Measurements from ENCODE around the gene SDHB. TPM values are rescaled to one million over a fixed set of nuclear protein-coding genes. Genes with fewer than 3 reads are reported as not detected.

The SDHB gene
- total RNA-seq, 2 experiments from 2014 or later: 105 to 106 TPM

- no peak for DNase-seq (ENCODE audit: low spot score)
- no TSS peak for BruUV-seq (replicated peaks)
- no peak overlapping the region for H3K27ac ChIP-seq (ENCODE audit: low read depth, low read length, poor library complexity, severe bottlenecking)
- CTCF ChIA-PET (ENCODE audit: unreplicated experiment): no interaction called here
- H3K4me2 ChIP-seq (ENCODE audit: low read length): no peak overlapping the region; the same call in 1 of the 2 replicates
- no peaks in the 10 kb centered on the region for H3K9me3 ChIP-seq (ENCODE audit: low read length)
- POLR2A ChIA-PET: interaction anchor here (0.5 kb wide), 1 partner anchor 247 kb away, joined by 5 read pairs; no protein-coding TSS in a partner anchor
- no peak overlapping the region for H2AFZ ChIP-seq (ENCODE audit: low read length)
- H3K9me2 ChIP-seq (ENCODE audit: insufficient read depth, low read length): no peaks in the 10 kb centered on the region
- intact Hi-C loops (cut with micrococcal nuclease; ENCODE audit: unreplicated experiment): no loop called here
- no peak for TF ChIP-seq EZH2phosphoT487 (IDR thresholded peaks at IDR 0.05; ENCODE audit: borderline replicate concordance, low read depth, low read length)
- TF ChIP-seq, protein P1, sequence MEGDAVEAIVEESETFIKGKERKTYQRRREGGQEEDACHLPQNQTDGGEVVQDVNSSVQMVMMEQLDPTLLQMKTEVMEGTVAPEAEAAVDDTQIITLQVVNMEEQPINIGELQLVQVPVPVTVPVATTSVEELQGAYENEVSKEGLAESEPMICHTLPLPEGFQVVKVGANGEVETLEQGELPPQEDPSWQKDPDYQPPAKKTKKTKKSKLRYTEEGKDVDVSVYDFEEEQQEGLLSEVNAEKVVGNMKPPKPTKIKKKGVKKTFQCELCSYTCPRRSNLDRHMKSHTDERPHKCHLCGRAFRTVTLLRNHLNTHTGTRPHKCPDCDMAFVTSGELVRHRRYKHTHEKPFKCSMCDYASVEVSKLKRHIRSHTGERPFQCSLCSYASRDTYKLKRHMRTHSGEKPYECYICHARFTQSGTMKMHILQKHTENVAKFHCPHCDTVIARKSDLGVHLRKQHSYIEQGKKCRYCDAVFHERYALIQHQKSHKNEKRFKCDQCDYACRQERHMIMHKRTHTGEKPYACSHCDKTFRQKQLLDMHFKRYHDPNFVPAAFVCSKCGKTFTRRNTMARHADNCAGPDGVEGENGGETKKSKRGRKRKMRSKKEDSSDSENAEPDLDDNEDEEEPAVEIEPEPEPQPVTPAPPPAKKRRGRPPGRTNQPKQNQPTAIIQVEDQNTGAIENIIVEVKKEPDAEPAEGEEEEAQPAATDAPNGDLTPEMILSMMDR (conservative IDR thresholded peaks at IDR 0.05; ENCODE audit: low read length): no peak
- no peaks in the 10 kb centered on the region for H3K79me2 ChIP-seq (ENCODE audit: insufficient read depth, low read depth, low read length)
- H3K4me1 ChIP-seq (ENCODE audit: insufficient read depth, low read length, poor library complexity, severe bottlenecking): no peaks in the 10 kb centered on the region
- no peaks in the 10 kb centered on the region for H4K20me1 ChIP-seq (ENCODE audit: insufficient read depth, low read length)
- no peak overlapping the region for H3K4me3 ChIP-seq (ENCODE audit: low read depth, low read length, poor library complexity, severe bottlenecking)
- no peaks in the 10 kb centered on the region for H3K36me3 ChIP-seq (ENCODE audit: insufficient read depth, low read length)
These were observed 74.1 kb downstream of the SDHB start for GRCh38 chr1:16979475-16980327.

DNA sequence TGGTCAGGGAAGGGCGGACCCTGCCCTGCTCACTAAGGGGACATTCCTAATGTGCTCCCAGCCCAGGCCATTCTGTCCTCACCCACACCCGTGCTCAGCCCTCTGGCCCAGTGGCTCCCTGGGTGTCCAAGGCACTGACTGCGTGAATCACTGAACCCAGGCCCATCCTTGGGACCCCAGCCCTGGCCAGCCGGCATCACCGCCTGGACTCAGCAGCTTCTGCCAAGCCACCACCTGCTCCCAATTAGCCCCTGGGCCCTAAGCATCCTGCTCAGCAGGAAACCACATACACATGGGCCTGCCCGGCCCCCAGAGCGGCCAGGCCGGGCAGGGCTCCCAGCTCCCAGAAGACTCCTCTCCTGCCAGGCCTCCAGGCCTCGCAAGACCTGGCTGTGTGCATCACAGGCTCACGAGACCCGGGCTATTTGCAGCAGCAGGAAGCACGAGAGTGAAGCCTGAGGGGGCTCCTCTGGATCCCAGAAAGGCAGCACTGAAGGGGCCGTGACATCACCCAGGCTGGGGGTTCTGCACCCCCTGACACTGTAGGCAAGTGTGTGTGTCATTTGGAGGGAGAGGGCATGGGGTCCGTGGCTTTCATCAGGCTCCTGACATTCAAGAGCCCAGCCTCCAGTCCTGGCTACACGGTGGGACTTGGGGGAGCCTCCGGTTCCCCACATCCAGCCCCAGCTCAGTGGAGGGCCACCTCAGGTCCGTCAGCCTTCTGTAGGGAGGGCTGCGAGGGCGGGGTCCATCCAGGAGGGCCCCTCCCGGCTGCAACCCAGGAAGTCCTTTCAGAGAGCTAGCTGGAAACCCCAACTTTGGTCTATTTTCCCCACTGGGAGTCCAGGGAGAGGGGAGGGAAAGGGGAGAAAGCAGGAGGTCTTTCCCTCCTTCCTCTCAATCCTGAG is 75.0 kb downstream of the SDHB start:
- CTCF ChIA-PET (ENCODE audit: unreplicated experiment): no interaction called here
- Histone ChIP-seq H3K36me3 (ENCODE audit: insufficient read depth, low read length) (no peaks in the 10 kb centered on the region), H4K20me1 (ENCODE audit: insufficient read depth, low read length) (no peaks in the 10 kb centered on the region), H3K4me3 (ENCODE audit: low read depth, low read length, poor library complexity, severe bottlenecking) (no peak overlapping the region), H3K79me2 (ENCODE audit: insufficient read depth, low read depth, low read length) (no peaks in the 10 kb centered on the region), H3K4me2 (ENCODE audit: low read length) (no peak overlapping the region), H2AFZ (ENCODE audit: low read length) (no peak overlapping the region), H3K9me3 (ENCODE audit: low read length) (no peaks in the 10 kb centered on the region), H3K27ac (ENCODE audit: low read depth, low read length, poor library complexity, severe bottlenecking) (no peak overlapping the region), H3K9me2 (ENCODE audit: insufficient read depth, low read length) (no peaks in the 10 kb centered on the region), H3K4me1 (ENCODE audit: insufficient read depth, low read length, poor library complexity, severe bottlenecking) (no peaks in the 10 kb centered on the region)
- intact Hi-C loops (cut with micrococcal nuclease; ENCODE audit: unreplicated experiment): no loop called here
- DNase-seq (ENCODE audit: low spot score): no peak
- no TSS peak for BruUV-seq (replicated peaks)
- POLR2A ChIA-PET: interaction anchor here (0.5 kb wide), 1 partner anchor 248 kb away, joined by 5 read pairs; no protein-coding TSS in a partner anchor
- TF ChIP-seq, protein P1 (conservative IDR thresholded peaks at IDR 0.05; ENCODE audit: low read length): no peak
- TF ChIP-seq EZH2phosphoT487 (IDR thresholded peaks at IDR 0.05; ENCODE audit: borderline replicate concordance, low read depth, low read length): no peak
